ENCODE measurements around the gene MRPL18. TPM values are rescaled to one million over a fixed set of nuclear protein-coding genes. Genes with fewer than 3 reads are reported as not detected.

MRPL18 gene
- total and polyA plus RNA-seq, 2 of the 4 experiments (the other 2 are of a cell fraction), result 53.4 to 56.8 TPM

DNA sequence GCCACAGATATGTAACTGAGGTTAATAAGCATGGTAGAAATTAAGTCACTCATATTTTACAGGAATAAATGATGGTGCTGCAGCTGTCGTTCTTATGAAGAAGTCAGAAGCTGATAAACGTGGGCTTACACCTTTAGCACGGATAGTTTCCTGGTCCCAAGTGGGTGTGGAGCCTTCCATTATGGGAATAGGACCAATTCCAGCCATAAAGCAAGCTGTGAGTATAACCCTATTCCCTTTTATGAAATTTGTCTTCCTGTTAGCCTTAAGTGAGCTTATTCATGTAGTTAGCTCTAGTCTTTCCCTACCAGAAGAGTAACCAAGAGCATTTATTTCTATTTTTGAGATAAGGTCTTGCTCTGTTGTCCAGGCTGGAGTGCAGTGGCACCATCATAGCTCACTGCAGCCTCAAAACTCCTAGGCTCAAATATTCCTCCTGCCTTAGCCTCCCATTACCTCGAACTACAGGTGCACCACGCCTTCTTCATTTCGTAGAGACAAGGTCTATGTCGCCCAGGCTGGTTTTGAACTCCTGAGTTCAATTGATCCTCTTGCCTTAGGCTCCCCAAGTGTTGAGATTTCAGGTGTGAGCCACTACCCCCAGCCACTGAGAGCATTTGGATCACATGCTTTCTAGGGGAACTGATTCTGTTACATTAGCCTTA lies 12.9 kb upstream of the MRPL18 start:
- in situ Hi-C loops (cut with MboI; ENCODE audit: low sequenced_read_pairs), result no loop called here
- dilution Hi-C loops (cut with HindIII; ENCODE audit: low sequenced_read_pairs, unreplicated experiment), result no loop called here
- DNase-seq (no peak), ATAC-seq (ENCODE audit: low read depth) (no peak)
- H2AK5ac ChIP-seq (ENCODE audit: low read depth, low read length), result no peak overlapping the region
- no peak overlapping the region for H4K91ac ChIP-seq (ENCODE audit: insufficient read depth, low read depth, low read length)
- CTCF ChIA-PET, result no interaction called here
- H3K56ac ChIP-seq (ENCODE audit: extremely low read depth, insufficient read depth, low read length), result no peak overlapping the region
- H3K4ac ChIP-seq (ENCODE audit: low read depth, low read length), result no peak overlapping the region
- no peak overlapping the region for H2BK120ac ChIP-seq (ENCODE audit: low read depth, low read length)
- no peak overlapping the region for H2BK15ac ChIP-seq (ENCODE audit: low read depth, low read length)
- H3K9me1 ChIP-seq (ENCODE audit: insufficient read depth, low read length), result no peaks in the 10 kb centered on the region
- H3K9ac ChIP-seq (ENCODE audit: low read depth, low read length), result no peak overlapping the region
- H3K14ac ChIP-seq (replicated peaks; ENCODE audit: low read depth, low read length), result no peak overlapping the region
- no peak overlapping the region for H2AFZ ChIP-seq (replicated peaks; ENCODE audit: low read length, poor library complexity)
- H3K18ac ChIP-seq (ENCODE audit: low read depth, low read length), result no peak overlapping the region
- BruUV-seq (replicated peaks), result no TSS peak
- H3K36me3 ChIP-seq (ENCODE audit: control insufficient read depth, insufficient read depth, low read length), result peaks cover 34% of the 10 kb centered on the region
- H4K8ac ChIP-seq (ENCODE audit: low read depth in 2 of 2, low read length in 2 of 2), result no peak overlapping the region
- H2AK9ac ChIP-seq (replicated peaks; ENCODE audit: low read depth, low read length, poor library complexity), result no peak overlapping the region
- no peak overlapping the region for H3K4me3 ChIP-seq (ENCODE audit: insufficient read depth, low read depth, low read length)
- no peak for TF ChIP-seq MAFK (IDR thresholded peaks at IDR 0.05; ENCODE audit: low read depth, low read length)
- TF ChIP-seq POLR2A (IDR thresholded peaks at IDR 0.05; ENCODE audit: low read depth, low read length), result no peak
- TF ChIP-seq MAZ (IDR thresholded peaks at IDR 0.05; ENCODE audit: borderline replicate concordance, low read depth, low read length), result no peak
- no peak for TF ChIP-seq FOS (IDR thresholded peaks at IDR 0.05; ENCODE audit: low read depth, low read length)
- TF ChIP-seq SMC3 (IDR thresholded peaks at IDR 0.05; ENCODE audit: low read depth, low read length), result no peak
- H3K4me1 ChIP-seq (ENCODE audit: control insufficient read depth, insufficient read depth, low read length), result no peaks in the 10 kb centered on the region
- WGBS, 2 experiments (ENCODE audit: extremely low coverage in 2 of 2, insufficient read length in 1 of 2), result 100% methylated on average over 3 of the region's 7 CpGs; no CpG with 5 or more reads in 1 of the 2 experiments
- no peaks in the 10 kb centered on the region for H3K27me3 ChIP-seq (ENCODE audit: control insufficient read depth, insufficient read depth, low read length)
- H4K20me1 ChIP-seq (ENCODE audit: insufficient read depth, low read length), result no peaks in the 10 kb centered on the region
- intact Hi-C loops (cut with micrococcal nuclease), result no loop called here
- H2BK20ac ChIP-seq (ENCODE audit: low read depth, low read length), result no peak overlapping the region
- no peak overlapping the region for H3K23ac ChIP-seq (ENCODE audit: low read depth, low read length)
- H4K5ac ChIP-seq (ENCODE audit: low read depth, low read length), result no peak overlapping the region
- no peaks in the 10 kb centered on the region for H3K9me3 ChIP-seq (ENCODE audit: control insufficient read depth, insufficient read depth, low read length)
- no peak overlapping the region for H2BK5ac ChIP-seq (ENCODE audit: low read depth, low read length, poor library complexity, severe bottlenecking)
- peaks cover 1 to 6% of the 10 kb centered on the region in 2 experiments; a peak in 3 of 4 replicates for H3K79me1 ChIP-seq (ENCODE audit: low read depth in 1 of 2, low read length in 2 of 2)
- POLR2A ChIA-PET (ENCODE audit: unreplicated experiment), result no interaction called here
- no peak overlapping the region for H3K4me2 ChIP-seq (ENCODE audit: low read depth, low read length)
- H3K27ac ChIP-seq (ENCODE audit: insufficient read depth, low read length), result no peak overlapping the region
